ENCODE data around the gene OPRM1.
"Not testable (repeated sequence)": the region's sequence is repeated elsewhere in the genome, so short reads cannot be mapped to it uniquely, and the experiment has no call there.

The OPRM1 gene

DNA sequence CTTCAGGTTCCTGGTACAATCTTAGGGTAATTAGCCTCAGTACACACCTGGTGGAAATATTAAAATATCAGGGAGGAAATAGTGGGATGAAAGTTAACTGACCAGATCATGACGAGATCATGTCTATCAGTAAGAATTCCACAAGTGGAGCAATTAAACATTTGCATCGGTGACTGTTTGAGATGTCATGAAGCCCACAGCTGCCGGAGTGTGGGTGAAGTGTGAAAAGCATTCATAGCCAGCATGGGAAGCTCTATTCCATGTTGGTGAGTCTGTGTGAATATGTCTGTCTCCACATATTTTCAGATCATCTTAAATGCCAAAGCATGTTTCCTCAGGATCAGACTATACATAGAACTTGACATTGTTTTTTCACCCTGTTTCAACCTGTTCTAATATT is 174.7 kb downstream of the OPRM1 start:
- DNase-seq, result no peak

DNA sequence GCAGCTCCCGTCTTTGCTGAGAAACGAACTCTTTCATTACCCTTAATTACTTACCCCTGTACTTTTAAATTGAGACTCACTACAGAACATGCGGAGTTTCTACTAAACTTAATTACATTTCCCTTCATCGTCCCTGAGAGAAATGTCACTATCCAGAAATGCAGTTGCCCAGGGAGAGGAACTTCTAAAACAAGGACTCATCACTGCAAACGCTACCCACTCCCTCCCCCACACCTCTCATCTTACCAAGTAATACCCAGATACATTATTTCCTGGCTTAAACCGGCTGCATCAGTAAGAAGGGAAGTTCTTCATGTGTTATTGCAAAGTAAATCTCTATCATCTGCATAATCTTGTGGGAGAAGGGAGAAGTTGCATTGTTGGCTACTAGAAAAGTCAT is 179.3 kb downstream of the OPRM1 start:
- DNase-seq, result no peak

DNA sequence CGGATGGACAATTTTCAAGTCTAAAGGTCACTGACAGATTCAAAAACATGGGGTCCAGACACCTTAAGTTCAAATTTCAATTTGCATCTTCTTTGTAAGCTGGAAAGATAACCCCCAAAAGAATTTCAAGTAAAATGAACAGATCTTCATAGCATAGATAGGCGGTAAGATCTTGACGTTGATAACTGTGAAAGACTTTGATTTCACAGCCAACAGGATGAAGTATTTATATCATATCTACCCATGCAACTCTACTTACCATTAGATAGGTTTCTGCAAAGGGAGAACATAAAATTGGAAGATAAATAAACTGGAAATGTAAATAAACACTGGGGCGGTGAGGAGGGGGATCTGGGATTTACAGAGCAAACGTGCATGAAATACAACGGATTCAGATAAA is 179.7 kb downstream of the OPRM1 start:
- DNase-seq, result no peak

DNA sequence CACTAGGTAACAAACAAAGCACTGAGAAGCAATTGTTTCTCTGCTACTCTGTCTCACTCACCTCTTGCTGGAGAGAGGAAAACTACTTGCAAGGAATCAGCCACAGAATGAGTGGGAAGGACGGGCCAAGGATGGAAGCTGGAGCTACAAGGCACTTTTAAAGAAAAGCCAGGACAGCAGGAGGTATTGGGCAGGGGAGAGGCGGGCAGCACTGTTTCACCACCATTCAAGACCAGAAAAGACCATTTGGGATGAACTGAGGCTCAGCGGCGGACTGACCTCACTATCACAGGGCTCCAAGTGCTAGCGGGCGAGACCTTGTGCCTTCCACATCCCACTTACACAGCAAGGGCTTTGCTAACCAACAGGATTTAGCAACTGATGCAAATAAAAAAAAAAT is 180.2 kb downstream of the OPRM1 start:
- no peak for DNase-seq

DNA sequence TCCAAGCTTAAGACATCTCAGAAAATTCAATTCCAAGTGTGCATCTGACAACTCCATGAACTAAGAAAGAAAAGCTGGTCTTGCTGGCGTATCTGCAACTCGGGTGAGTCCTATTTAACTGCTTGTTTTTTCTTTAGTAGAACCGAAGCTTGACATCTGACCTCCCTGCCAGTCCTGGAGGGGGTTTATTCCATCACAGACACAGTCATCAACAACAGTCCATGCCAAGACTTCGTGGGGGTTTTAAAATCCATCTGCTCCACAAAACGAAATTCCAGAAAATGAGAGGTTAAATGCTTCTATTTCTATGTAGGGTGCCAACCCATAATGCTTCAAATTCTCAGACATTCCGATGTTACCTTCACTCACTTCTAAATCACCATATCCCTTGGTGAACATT is 183.7 kb downstream of the OPRM1 start:
- no peak for DNase-seq

DNA sequence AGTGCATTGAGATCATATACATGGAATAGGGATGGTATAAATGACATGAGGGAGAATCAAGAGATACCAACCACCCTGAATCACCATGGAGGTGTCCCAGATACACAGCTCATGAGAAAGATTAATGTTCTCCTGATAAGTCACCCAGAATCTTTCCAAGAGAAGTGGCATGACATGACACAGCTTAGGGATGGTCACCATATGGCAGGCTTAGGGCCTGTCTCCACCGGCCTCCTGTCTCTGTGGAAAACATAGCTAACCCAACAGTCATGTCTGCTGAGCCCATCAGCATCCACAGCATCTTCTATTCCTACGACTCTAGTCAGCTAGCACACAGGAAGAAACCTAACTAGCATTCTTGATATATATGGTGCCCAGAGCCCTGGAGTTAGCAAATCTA is 184.3 kb downstream of the OPRM1 start:
- DNase-seq, result no peak

DNA sequence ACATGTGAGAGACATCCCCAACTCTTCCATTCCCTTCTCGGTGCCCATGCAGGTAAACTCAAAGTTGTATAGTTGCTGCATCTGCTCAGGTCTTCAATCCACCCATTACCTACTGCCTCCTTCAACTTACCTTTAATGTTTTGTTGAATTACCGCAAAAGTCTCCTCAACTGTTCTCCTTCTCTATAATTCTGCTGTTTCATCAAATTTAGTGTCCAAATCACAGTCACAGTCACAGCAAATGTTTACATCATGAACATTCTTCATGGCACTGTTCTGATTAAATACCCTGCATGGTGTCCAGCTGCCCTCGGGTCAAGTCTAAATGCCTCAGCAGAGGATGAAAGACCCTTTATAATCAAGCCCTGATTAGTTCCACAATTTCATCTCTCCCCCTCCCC is 187.4 kb downstream of the OPRM1 start:
- DNase-seq, result no peak

DNA sequence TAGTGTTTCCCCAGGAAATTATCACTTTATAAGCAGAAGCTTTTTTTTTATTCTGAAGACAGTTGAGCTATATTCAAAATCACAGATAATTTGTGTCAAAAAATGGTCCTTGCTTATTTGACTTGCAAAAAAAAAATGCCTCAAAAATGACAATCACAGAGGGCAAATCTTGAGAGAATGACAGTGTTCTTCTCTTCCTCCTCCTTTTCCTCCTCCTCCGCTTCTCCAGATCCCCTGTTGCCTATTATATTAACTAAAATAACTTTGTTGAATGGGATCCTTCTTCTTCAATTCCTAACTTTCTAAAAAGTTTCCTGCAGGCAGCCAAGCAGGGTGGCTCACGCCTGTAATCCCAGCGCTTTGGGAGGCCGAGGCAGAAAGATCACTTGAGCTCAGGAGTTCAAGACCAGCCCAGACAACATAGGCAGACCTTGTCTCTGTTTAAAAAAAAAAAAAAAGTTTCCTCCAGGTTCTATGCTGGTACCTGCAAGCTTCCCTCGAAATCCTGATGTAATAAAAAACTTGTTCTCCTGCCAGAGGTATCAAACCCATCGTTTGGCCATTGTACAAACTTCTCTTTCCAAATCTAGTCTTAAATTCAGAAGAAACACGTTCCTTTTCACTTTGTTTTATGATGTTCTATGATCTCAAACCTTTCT is 189.0 kb downstream of the OPRM1 start:
- no peak for DNase-seq

DNA sequence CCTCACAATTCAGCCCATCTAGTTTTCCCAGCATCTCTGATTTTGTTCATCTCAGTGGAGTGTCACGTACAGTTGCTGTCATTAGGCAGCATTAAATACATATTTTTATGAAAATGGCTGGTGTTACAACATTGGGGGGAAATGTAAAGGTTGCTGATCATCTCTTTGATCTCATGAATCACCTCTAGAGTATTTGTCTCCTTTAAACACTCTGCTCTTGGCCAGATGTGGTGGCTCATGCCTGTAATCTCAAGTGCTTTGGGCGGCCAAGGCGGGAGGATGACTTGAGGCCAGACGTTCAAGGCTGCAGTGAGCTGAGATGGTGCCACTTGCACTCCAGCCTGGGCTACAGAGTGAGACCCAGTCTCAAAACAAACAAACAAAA is 189.5 kb downstream of the OPRM1 start:
- no peak for DNase-seq

DNA sequence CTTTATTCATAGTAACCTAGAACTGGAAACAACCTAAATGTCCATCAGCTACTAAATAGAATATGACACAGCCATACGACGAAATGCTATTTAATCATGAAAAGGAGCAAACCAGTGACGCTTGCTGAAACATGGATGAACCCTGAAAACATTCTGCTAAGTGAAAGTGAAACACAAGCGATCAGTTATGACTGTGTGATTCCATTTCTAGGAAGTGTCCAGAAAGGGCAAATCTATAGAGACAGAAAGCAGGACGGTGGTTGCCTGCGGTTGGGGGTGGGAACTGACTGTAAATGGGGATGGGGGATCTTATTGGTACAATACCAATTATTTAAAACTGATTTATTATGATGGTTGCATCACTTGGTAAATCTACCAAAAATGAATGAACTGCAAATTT is 190.7 kb downstream of the OPRM1 start:
- peak in 1 of 2 donors; percentile 70 for DNase-seq

DNA sequence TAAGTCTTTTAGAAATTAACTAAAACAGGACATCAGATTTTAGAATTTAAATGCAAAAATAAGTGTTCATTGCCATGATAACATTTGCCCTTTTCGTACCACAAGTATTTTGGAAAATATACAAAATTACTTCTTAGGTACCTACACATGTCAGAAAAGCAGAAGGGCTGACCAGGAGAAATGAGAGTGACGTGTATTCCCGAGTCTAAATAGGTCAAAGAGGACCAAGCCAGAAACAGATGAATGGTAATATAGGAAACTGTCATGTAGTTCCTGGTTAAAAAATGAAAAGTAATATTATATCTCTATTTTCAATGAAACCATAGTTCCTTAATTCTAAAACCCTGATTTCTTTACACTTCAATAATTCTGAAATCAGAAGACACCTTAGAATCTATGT is 191.4 kb downstream of the OPRM1 start:
- no peak for DNase-seq

DNA sequence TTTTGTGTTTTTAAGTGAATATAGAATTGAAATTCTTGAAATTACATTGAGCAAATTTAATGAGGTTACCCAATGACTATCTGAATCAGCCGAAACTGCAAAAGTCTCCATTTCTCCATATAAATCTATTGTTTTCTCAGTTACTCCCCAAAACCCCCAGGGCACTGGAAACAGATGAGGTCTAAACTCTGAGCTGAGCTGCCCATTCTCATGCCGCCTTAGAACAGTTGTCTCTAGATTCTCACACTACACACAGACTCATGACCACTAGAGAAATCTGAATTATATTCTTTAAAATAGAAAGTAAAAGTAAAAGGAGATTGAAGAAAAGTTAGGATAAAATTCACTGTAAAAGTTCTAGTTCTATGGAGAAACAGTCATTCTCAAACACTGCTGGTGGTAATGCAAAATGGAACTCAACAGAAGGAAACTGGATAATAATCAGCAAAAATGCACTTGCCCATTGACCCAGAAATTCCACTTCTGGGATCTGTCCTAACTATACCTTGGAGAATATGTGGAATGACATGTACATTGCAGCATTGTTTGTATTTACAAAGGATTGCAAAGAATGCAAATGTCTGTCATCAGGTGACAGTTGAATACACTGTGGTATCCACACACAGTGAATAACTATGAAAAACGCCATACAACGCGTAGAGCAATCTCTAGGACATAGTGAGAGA is 192.0 kb downstream of the OPRM1 start:
- DNase-seq, result no peak

DNA sequence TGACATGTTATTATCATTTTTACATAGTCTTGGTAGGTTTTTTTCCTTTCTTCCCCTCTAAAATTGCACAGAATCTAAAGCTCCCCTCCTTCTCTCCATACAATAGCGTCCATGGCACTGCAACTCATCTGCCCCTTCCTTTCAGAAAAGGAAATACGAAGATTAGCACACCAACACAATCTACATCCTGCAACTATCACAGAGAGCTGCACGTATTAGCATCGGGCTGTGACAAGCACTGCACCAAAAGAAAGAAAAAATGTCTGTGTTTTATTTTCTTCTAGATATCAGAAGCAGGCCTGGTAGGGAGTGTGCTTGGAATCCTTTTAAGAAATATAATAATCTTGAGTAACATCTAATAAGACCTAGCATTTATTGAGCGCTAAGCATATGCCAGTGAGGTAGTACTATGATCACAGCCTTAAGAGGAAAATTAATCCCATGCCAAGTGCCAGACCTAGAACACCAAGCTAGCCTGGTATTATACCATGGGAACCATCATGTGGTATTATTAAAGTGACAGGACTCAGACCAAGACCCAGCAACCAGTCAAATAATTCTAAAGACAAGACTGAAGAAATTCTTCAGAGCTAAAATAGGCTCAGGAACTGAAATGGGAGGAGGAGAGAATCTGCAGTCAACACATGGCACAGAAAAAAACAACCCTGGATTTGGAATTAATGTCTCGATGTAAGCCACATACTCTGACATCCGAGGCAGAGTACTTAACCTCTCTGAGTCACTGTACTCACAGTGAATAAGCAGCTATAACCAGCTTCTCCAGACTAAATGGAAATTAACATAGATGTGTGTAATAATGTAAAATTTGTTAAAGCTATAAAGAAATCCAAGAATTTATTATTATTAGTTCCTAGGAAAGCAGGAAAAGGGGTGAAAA is 193.2 kb downstream of the OPRM1 start:
- peak in 1 of 2 donors; percentile 18 for DNase-seq

DNA sequence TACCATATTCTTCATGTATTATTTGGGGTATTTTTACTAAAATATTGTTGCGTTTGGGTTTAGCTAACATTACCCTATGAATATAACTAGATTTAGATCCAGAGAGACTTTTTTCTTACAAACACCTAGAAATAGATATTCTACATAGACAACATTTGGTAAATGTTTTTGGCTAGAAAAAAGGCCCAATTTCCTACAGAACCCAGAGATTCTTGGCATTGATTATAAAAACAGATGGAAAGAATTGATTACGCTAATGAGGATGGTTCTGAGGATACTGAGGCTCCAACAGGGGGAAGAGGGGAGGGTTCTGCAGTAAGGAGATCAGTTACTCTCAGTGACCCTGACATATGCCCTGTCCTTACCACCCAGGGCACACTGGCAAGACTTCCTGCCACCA is 194.3 kb downstream of the OPRM1 start:
- no peak for DNase-seq

DNA sequence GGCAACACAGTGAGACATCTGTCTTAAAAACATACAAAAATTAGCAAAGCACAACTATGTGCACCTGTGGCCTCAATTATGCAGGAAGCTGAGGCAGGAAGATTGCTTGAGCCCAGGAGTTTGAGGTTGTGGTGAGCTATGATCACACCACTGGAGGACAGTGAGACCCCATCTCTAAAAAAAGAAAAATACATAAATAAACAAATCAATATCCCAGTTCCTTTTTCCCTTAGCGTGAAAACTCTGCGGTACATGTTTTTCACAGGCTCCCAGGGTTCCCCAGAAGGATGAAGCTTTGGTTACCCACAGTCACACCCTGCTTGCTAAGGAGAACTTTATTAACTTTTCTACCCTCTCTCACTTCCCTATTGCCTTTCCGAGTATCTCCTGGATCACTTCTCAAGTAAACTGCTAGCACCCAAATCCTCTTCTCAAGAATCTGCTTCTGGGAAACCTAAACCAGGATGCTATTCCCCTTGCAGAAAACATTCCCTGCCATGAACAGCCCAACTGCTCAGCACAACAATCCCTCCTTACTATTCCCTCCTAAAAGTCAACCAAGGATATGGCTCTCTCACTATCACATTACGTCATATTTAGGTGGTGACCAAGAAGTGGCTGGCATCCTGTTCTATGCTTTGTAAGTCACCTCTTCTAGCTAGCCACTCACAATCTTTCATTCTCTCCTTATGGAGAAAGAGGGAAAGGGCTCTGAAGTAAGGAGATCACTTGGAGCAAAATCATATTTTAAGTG is 195.2 kb downstream of the OPRM1 start:
- DNase-seq, result no peak

DNA sequence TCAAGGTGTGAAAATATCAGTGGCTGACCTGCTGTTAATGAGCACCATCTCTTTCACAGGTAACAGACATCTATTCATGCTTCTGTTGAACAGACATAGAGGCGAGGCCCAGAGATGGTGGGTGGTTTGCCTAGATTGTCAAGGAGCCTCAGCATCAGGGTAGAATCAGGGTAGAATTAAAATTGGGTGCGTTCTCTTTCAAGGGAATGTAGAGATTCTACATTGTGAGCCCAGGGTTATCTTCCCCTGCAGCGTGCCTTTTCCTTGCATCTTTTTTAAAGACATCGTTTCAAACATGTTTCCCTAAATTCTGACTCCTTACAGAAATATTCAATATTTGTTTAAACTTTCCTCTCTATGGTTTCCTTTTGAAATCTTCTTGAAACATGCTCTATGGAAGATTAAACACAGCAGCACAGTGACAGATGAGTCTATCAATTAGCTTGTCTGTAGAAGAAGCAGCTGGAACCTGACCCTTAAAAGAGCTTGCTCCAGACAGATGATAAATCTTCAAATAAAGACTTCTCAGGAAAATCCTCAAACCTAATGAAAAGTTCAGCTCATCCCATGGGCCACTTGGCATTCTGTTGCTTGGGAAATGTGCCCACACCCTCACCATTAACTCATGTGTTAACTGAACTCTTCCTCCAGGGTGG is 197.7 kb downstream of the OPRM1 start:
- DNase-seq, result no peak

DNA sequence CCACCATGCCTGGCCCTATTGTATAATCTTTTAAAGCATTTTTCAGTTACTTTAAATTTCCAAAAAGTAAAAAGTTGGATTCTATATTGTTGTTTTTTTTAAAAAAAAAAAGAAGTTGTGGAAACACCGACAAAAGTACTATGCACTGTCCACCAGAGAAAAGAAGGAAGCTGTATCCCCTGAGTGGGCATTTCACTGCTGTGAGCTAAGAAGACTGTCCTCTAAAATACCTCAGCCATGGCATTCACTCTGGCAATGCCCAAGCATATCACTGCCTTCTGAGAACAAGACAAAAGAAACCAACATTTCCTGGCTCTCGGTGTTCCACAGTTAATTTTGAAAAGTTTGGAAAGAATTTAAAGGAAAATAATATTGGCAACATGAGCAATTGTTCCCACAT is 199.8 kb downstream of the OPRM1 start:
- DNase-seq, result no peak

DNA sequence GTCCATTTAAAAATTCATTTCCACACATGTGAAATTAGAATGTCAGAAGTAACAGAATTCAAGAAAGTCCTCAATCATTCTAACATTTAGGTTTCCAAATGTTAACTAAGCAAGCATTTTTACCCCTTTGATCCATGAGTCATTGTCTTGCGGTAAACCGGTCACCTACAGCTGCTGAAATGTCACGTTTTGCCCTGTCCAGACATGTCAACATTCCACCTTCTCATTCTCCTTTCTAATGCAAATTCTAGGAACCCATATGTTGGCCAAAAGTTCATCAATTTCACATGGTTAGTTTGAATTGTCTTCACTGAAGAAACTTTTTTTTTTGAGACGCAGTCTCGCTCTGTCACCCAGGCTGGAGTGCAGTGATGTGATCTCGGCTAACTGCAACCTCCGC is 200.4 kb downstream of the OPRM1 start:
- no peak for DNase-seq

DNA sequence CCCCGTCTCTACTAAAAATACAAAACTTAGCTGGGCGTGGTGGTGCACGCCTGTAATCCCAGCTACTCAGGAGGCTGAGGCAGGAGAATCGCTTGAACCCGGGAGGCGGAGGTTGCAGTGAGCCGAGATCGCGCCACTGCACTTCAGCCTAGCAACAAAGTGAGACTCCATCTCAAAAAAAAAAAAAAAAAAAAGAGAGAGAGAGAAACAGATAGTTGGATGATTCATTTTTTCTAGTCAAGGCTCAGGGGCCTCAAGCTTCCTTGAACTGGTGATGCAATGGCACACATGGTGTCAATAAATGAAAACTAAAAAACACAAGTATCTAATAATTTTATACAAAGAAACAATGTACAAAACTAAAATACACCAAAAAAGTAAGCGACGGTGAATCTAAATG is 202.0 kb downstream of the OPRM1 start:
- DNase-seq, result not testable (repeated sequence)

DNA sequence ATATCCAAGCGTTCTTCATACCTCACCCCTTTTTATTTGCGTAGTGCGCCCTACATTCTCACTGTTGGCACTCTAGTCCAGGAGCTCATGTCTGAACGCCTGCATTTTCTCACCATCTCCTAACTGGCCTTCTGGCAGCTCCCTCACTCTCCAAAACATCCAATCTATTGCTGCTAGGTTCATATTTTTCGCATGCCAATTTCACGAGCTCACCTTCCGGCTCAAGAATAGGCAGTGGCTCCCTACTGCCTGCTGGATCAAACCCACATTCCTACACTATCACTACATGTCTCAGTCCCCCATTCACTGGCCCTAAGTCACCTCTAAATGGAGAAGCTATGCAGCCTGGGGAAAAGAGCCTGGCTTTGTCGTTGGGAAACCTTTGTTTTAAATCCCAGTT is 202.5 kb downstream of the OPRM1 start:
- no peak for DNase-seq

DNA sequence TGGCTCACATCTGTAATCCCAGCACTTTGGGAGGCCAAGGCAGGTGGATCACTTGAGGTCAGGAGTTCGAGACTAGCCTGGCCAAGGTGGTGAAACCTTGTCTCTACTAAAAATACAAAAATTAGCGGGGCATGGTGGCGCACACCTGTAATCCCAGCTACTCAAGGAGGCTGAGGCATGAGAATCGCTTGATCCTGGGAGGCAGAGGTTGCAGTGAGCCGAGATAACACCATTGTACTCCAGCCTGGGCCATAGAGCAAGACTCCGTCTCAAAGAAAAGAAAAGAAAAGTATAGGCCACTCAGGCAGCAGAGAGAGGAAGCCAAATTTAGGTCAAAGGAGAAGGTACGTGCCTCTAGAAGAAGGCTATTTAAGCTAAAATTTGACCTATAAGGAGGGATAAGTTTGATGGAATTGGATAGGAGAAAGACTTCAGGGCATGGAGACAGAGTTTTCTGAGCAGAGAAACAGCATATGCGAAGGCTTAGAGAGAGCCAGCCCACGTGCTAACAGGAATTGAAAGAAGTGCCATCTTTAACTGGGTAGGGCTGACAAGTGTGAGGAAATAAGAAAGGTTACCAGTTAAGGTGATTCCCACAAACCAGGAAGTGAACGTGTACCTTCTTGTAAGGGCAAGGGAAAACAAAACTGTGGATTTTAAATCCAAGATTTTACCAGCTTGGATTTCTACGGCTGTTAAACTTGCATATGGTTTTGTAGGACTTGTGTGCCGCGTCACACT is 203.7 kb downstream of the OPRM1 start:
- DNase-seq, result no peak

All from CD4-positive, alpha-beta T cell treated with Interleukin-4 for 1 hour (primary cell).